Left ventricle myocardium inferior (tissue), 1 donor: ENCODE data around the gene CCSER2. TPM values are rescaled to one million over a fixed set of nuclear protein-coding genes. Genes with fewer than 3 reads are reported as not detected.
A peak's percentile ranks its signal among the peaks of the same experiment; 100 is the strongest.

Experiments used
- DNase-seq: peaks from one replicate; pipeline ENCODE4 v3.0.0-alpha.2; 2020
- H3K27ac ChIP-seq: fragments of 200-600 bp; replicated peaks from 2 replicates; pipeline ENCODE4 v1.8.0; 2021
- H3K27me3 ChIP-seq: fragments of 200-600 bp; 2 replicates; pipeline ENCODE4 v1.8.0; 2021; ENCODE audit warnings: low read depth
- H3K36me3 ChIP-seq: fragments of 200-600 bp; 2 replicates; pipeline ENCODE4 v1.8.0; 2021
- H3K4me1 ChIP-seq: fragments of 200-600 bp; 2 replicates; pipeline ENCODE4 v1.8.0; 2021
- H3K4me3 ChIP-seq: fragments of 200-600 bp; 2 replicates; pipeline ENCODE4 v1.8.0; 2021; ENCODE audit warnings: mild to moderate bottlenecking, moderate library complexity
- H3K9me3 ChIP-seq: fragments of 200-600 bp; replicated peaks from 2 replicates; pipeline ENCODE4 v1.8.0; 2021
- CTCF ChIP-seq: fragments of 200-600 bp; IDR thresholded peaks from 2 replicates; pipeline ENCODE4 v1.8.0; 2021; ENCODE audit warnings: antibody characterized with exemption, mild to moderate bottlenecking, borderline replicate concordance
- intact Hi-C: fragments of 100-400 bp; cut with micrococcal nuclease; formaldehyde crosslinking; loops from one replicate; pipeline ENCODE4 v1.11.0; 2022
- total RNA-seq: library from RNA; stranded (reverse); fragmentation: NEBNext Ultra II Directional; extraction: Animal tissue kit (Norgen Biotek cat#: 25700); gene quantifications from one replicate; pipeline ENCODE4 v1.2.1, GENCODE V29; 2021
- donor health status: DM: no; HTN: yes; CAD: no; lungs with severe emphysema.

CCSER2 gene
- total RNA-seq, 1 donor from 2014 or later = 175 TPM

GRCh38 chr10:84308481-84309304 lies 19.7 kb upstream of the CCSER2 start:
- peak overlapping the region; percentile 10 for H3K4me3 ChIP-seq
- intact Hi-C loops = no loop called here
- no peaks in the 10 kb centered on the region for H3K27me3 ChIP-seq
- H3K9me3 ChIP-seq = no peaks in the 10 kb centered on the region
- TF ChIP-seq CTCF = no peak
- peaks cover 17% of the 10 kb centered on the region for H3K4me1 ChIP-seq
- H3K27ac ChIP-seq = peak overlapping the region; percentile 77
- no peaks in the 10 kb centered on the region for H3K36me3 ChIP-seq
- DNase-seq = peak; percentile 44

- Histone ChIP-seq H3K27me3 (no peaks in the 10 kb centered on the region), H3K36me3 (no peaks in the 10 kb centered on the region), H3K27ac (no peak overlapping the region), H3K9me3 (no peaks in the 10 kb centered on the region), H3K4me3 (no peak overlapping the region), H3K4me1 (peaks cover 17% of the 10 kb centered on the region)
- no peak for DNase-seq
- TF ChIP-seq CTCF = no peak
- intact Hi-C loops = no loop called here
Observed at GRCh38 chr10:84310470-84310869, 17.9 kb upstream of the CCSER2 start.

GRCh38 chr10:84311576-84311975 lies 16.8 kb upstream of the CCSER2 start:
- TF ChIP-seq CTCF = no peak
- no peak for DNase-seq
- H3K4me3 ChIP-seq = no peak overlapping the region
- H3K36me3 ChIP-seq = no peaks in the 10 kb centered on the region
- intact Hi-C loops = no loop called here
- H3K9me3 ChIP-seq = no peaks in the 10 kb centered on the region
- H3K27ac ChIP-seq = no peak overlapping the region
- no peaks in the 10 kb centered on the region for H3K27me3 ChIP-seq
- peaks cover 17% of the 10 kb centered on the region for H3K4me1 ChIP-seq

GRCh38 chr10:84312816-84313215 lies 15.6 kb upstream of the CCSER2 start:
- Histone ChIP-seq H3K36me3 (no peaks in the 10 kb centered on the region), H3K27ac (no peak overlapping the region), H3K4me3 (no peak overlapping the region), H3K9me3 (no peaks in the 10 kb centered on the region), H3K4me1 (peaks cover 16% of the 10 kb centered on the region), H3K27me3 (no peaks in the 10 kb centered on the region)
- intact Hi-C loops = no loop called here
- no peak for DNase-seq
- no peak for TF ChIP-seq CTCF

GRCh38 chr10:84314275-84314674 lies 14.1 kb upstream of the CCSER2 start:
- DNase-seq = no peak
- Histone ChIP-seq H3K27me3 (no peaks in the 10 kb centered on the region), H3K27ac (peak overlapping the region; percentile 23), H3K4me3 (no peak overlapping the region), H3K4me1 (peaks cover 3% of the 10 kb centered on the region), H3K36me3 (no peaks in the 10 kb centered on the region), H3K9me3 (no peaks in the 10 kb centered on the region)
- intact Hi-C loops = no loop called here
- no peak for TF ChIP-seq CTCF
